Sigmoid colon (tissue), 7 donors: ENCODE results near the gene OR2A12. TPM values are rescaled to one million over a fixed set of nuclear protein-coding genes. Genes with fewer than 3 reads are reported as not detected.

Experiments
- DNase-seq: peaks from one replicate; pipeline ENCODE4 v3.0.0-alpha.2; 2019
- H3K27ac ChIP-seq, 4 donors: fragments of 200-600 bp; sonication (generic); one replicate each; pipeline ENCODE4 v1.5.1; 2016 to 2019; ENCODE audit warnings: mild to moderate bottlenecking in 1 of 4
- H3K27me3 ChIP-seq, 3 donors: fragments of 200-600 bp; sonication (generic); one replicate each; pipeline ENCODE4 v1.5.1; 2019; ENCODE audit warnings: mild to moderate bottlenecking in 1 of 3
- H3K36me3 ChIP-seq, 4 donors: fragments of 200-600 bp; sonication (generic); one replicate each; pipeline ENCODE4 v1.5.1; 2016 to 2019
- H3K4me1 ChIP-seq, 4 donors: fragments of 200-600 bp; sonication (generic); one replicate each; pipeline ENCODE4 v1.5.1; 2017 to 2019
- H3K4me3 ChIP-seq, 4 donors: fragments of 200-600 bp; sonication (generic); one replicate each; pipeline ENCODE4 v1.5.1; 2017 to 2019; ENCODE audit warnings: mild to moderate bottlenecking in 2 of 4, moderate library complexity in 1 of 4
- H3K9me3 ChIP-seq, 4 donors: fragments of 200-600 bp in 3 of 4; sonication (generic) in 3 of 4; one replicate each; pipeline versions ENCODE4 v1.5.1 to v1.6.1; 2013 to 2019
- EP300 ChIP-seq, 4 donors: sonication (generic); formaldehyde crosslinking; IDR thresholded peaks; one replicate each; pipeline ENCODE4 v1.6.1; 2017; ENCODE audit warnings: antibody characterized with exemption in 4 of 4
- POLR2A ChIP-seq, 2 donors: fragments of 450-650 bp; IDR thresholded peaks; one replicate each; pipeline ENCODE4 v1.6.1; 2016; ENCODE audit warnings: antibody characterized with exemption in 2 of 2, mild to moderate bottlenecking in 2 of 2, moderate library complexity in 2 of 2
- POLR2AphosphoS5 ChIP-seq, 4 donors: sonication (generic); formaldehyde crosslinking; IDR thresholded peaks; one replicate each; pipeline ENCODE4 v1.6.1; 2017; ENCODE audit warnings: antibody characterized with exemption in 4 of 4
- WGBS, 2 donors: extraction: QIAGEN DNeasy Blood & Tissue Kit; methylation state at CpG; one replicate each; pipeline ENCODE4 v1.1.7; 2013; 5-methylcytosine and 5-hydroxymethylcytosine counted together
- intact Hi-C: fragments of 100-400 bp; cut with DNase I; formaldehyde crosslinking; loops from one replicate; pipeline ENCODE4 v1.15.1; 2023
- polyA plus RNA-seq, 3 donors: library from polyadenylated mRNA; stranded (reverse); fragments of 200-250 nt; gene quantifications; one replicate each; pipeline ENCODE4 v1.2.3, GENCODE V29; 2013
- total RNA-seq, 4 donors: library from RNA; depleted of rRNA; stranded (reverse); fragments of >200 nt; gene quantifications; one replicate each; pipeline ENCODE4 v1.1.0, GENCODE V29; 2016
- TF ChIP-seq, protein P1 (sequence below), 4 experiments: fragments of 450-650 bp in 3 of 4; fragments of 200-600 bp in 1 of 4; IDR thresholded peaks; one replicate each; pipeline ENCODE4 v1.5.1; 2016 to 2019; ENCODE audit warnings: antibody characterized with exemption in 4 of 4, mild to moderate bottlenecking in 3 of 4, moderate library complexity in 2 of 4
- donor health status: healthy with polysubstance abuse.
- donor health status: Bipolar disorder and iron deficiency.
- donor health status: healthy.

Gene OR2A12, protein sequence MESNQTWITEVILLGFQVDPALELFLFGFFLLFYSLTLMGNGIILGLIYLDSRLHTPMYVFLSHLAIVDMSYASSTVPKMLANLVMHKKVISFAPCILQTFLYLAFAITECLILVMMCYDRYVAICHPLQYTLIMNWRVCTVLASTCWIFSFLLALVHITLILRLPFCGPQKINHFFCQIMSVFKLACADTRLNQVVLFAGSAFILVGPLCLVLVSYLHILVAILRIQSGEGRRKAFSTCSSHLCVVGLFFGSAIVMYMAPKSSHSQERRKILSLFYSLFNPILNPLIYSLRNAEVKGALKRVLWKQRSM
- not detected for total RNA-seq
- not detected for polyA plus RNA-seq

DNA sequence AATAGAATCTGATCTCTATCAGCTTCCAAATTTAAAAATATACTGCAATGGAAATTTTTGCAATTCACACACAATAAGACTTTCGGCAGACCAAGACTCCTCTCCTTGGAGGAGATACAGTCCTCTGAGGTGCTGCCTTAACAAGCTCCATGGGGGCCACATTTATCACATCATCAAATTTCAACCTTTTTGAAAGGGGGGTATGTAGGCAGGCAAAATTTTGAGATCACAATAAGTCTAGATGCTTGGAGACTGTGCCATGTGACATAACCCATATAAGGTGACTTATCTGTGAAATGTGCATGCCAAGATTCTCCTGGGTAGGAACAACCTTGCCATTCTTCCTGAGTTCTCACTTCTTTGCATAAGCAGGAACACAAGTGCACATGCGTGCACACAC lies at the start of gene OR2A12:
OR2A12 (plus strand) TSS at position 301 of the 400 bp plus-strand sequence. CDS start 8,830 bp downstream, outside the sequence.
- no peak for DNase-seq
- no peaks in the 10 kb centered on the region for H3K27me3 ChIP-seq
- no peak within 1 kb of the TSS for H3K27ac ChIP-seq
- WGBS, 2 donors = 84 to 88% methylated on average over 2 of the region's 2 CpGs
- H3K9me3 ChIP-seq = no peaks in the 10 kb centered on the region
- H3K4me1 ChIP-seq = no peaks in the 10 kb centered on the region
- intact Hi-C loops = no loop called here
- H3K36me3 ChIP-seq = no peaks in the 10 kb centered on the region
- TF ChIP-seq, protein P1, sequence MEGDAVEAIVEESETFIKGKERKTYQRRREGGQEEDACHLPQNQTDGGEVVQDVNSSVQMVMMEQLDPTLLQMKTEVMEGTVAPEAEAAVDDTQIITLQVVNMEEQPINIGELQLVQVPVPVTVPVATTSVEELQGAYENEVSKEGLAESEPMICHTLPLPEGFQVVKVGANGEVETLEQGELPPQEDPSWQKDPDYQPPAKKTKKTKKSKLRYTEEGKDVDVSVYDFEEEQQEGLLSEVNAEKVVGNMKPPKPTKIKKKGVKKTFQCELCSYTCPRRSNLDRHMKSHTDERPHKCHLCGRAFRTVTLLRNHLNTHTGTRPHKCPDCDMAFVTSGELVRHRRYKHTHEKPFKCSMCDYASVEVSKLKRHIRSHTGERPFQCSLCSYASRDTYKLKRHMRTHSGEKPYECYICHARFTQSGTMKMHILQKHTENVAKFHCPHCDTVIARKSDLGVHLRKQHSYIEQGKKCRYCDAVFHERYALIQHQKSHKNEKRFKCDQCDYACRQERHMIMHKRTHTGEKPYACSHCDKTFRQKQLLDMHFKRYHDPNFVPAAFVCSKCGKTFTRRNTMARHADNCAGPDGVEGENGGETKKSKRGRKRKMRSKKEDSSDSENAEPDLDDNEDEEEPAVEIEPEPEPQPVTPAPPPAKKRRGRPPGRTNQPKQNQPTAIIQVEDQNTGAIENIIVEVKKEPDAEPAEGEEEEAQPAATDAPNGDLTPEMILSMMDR (IDR thresholded peaks at IDR 0.05) = no peak
- no peak for TF ChIP-seq EP300 (IDR thresholded peaks at IDR 0.05)
- TF ChIP-seq POLR2A (IDR thresholded peaks at IDR 0.05) = no peak
- no peak within 1 kb of the TSS for H3K4me3 ChIP-seq

DNA sequence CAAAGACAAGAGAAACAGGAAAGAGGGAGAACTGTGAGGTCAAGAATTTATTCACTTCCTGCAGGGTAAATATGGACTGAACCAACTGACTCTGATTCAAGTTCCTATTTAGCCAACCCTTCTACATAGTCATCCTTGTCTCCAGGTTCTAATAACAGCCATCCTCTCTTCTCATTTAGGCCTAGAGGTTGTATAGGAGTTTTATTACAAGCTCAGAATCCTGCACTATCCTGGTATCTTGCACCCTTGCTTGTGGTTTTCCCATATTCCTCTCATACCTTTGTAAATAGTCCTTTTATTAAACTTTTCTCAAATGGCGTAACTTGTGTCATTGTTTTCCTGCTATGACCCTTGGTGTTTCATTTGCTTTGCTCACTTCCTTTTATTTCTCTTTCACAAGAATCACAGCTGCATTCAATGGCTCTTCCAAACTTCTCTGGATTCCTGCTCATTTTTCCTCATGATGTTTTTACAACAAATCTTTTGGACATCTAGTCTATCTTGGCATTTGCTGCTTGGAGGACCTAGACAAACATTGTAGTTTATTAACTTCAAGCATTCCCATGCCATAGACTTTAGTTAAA lies 49.7 kb upstream of the OR2A12 start:
- H3K9me3 ChIP-seq = no peaks in the 10 kb centered on the region
- intact Hi-C loops = no loop called here
- no peaks in the 10 kb centered on the region for H3K27me3 ChIP-seq
- no peaks in the 10 kb centered on the region for H3K4me1 ChIP-seq
- H3K36me3 ChIP-seq = no peaks in the 10 kb centered on the region
- no peak overlapping the region for H3K4me3 ChIP-seq
- no peak for DNase-seq
- WGBS, 2 donors = 0 to 94% methylated on average over 1 of the region's 1 CpG
- H3K27ac ChIP-seq = no peak overlapping the region
- no peak for TF ChIP-seq EP300 (IDR thresholded peaks at IDR 0.05)
- no peak for TF ChIP-seq POLR2A (IDR thresholded peaks at IDR 0.05)
- TF ChIP-seq POLR2AphosphoS5 (IDR thresholded peaks at IDR 0.05) = no peak
- TF ChIP-seq, protein P1 (IDR thresholded peaks at IDR 0.05) = no peak

DNA sequence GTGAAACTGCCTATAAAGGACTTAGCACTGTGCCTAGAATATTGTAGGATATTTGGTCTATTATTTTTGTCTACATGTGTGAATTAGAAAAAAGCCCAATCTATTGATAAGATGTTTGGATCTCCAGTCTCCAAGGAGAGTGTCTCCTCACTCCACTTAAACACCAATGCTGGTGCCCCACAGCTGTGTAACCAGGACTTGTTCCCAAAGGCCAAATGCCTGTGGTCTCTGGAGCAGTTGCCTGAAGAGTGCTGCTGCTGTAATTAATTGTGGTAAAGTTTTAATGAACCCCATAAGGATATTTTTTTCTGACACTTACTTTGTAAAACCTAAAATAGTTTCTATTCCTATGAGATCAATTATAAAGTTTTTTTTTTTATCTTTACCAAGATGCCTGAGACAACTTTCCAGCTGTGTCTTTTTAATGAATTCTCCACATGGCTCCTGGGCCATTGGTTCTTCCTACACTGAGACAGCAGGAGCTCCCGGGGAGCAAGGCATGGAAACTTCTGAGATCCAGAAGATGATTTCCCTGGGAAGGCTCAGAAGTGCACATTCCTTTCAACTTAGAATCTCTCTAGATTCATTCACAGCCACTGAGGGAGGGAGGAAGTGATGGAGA lies 48.6 kb upstream of the OR2A12 start:
- no peak overlapping the region for H3K27ac ChIP-seq
- no peaks in the 10 kb centered on the region for H3K4me1 ChIP-seq
- DNase-seq = no peak
- H3K4me3 ChIP-seq = no peak overlapping the region
- WGBS, 2 donors = 86 to 94% methylated on average over 1 of the region's 1 CpG
- intact Hi-C loops = no loop called here
- H3K27me3 ChIP-seq = no peaks in the 10 kb centered on the region
- TF ChIP-seq POLR2A (IDR thresholded peaks at IDR 0.05) (no peak), POLR2AphosphoS5 (IDR thresholded peaks at IDR 0.05) (no peak), EP300 (IDR thresholded peaks at IDR 0.05) (no peak)
- TF ChIP-seq, protein P1 (IDR thresholded peaks at IDR 0.05) = no peak
- H3K36me3 ChIP-seq = no peaks in the 10 kb centered on the region
- H3K9me3 ChIP-seq = no peaks in the 10 kb centered on the region

DNA sequence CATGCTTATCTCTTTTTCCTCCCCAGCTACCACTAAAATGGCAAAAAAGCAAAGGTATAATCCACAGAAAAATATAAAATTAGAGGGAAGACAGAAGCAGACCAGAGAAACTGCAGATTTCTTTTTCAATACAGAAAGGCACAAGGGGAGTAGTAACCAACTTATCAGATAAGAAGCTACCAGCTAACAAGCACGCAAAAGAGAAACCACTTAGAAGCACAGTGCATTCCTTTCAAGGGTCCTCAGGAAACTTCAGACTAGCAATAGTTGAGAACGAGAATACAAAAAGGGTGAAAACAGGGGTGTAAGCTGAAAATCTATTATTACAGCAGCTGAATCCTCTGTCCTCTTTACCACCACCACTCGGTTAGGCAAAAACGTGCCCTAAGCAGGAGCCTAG lies 47.2 kb upstream of the OR2A12 start:
- Histone ChIP-seq H3K27ac (no peak overlapping the region), H3K27me3 (no peaks in the 10 kb centered on the region), H3K36me3 (no peaks in the 10 kb centered on the region), H3K9me3 (no peaks in the 10 kb centered on the region), H3K4me3 (no peak overlapping the region), H3K4me1 (no peaks in the 10 kb centered on the region)
- 40 to 83% methylated on average over 4 of the region's 4 CpGs for WGBS, 2 donors
- DNase-seq = no peak
- intact Hi-C loops = no loop called here
- TF ChIP-seq POLR2A (IDR thresholded peaks at IDR 0.05) (no peak), POLR2AphosphoS5 (IDR thresholded peaks at IDR 0.05) (no peak), EP300 (IDR thresholded peaks at IDR 0.05) (no peak)
- TF ChIP-seq, protein P1 (IDR thresholded peaks at IDR 0.05) = no peak
